Aorta (tissue), 5 donors: ENCODE results near the gene ZNF184. TPM values are rescaled to one million over a fixed set of nuclear protein-coding genes. Genes with fewer than 3 reads are reported as not detected.
A peak's percentile ranks its signal among the peaks of the same experiment; 100 is the strongest.

Source experiments
- ATAC-seq: fragments of 200-7000 bp; cut with Tn5 transposase; one replicate; pipeline ENCODE4 v1.9.1; 2022; ENCODE audit warnings: moderate library complexity; ENCODE audit not compliant: low FRiP score
- DNase-seq, 2 donors: peaks; one replicate each; pipeline ENCODE4 v3.0.0-alpha.2; 2020
- H3K27ac ChIP-seq, 2 donors: one replicate each; pipeline ENCODE4 v1.5.1; 2013; ENCODE audit warnings: low read length in 2 of 2, mild to moderate bottlenecking in 2 of 2, moderate library complexity in 2 of 2, control low read depth in 1 of 2, inconsistent platforms in 1 of 2, low read depth in 1 of 2
- H3K27me3 ChIP-seq, 2 donors: one replicate each; pipeline ENCODE4 v1.6.1; 2013; ENCODE audit warnings: control low read depth in 1 of 2, low read length in 1 of 2, mild to moderate bottlenecking in 1 of 2, moderate library complexity in 1 of 2; ENCODE audit not compliant: insufficient read depth in 2 of 2, control insufficient read depth in 1 of 2
- H3K36me3 ChIP-seq, 2 donors: one replicate each; pipeline ENCODE4 v1.6.1; 2013; ENCODE audit warnings: control low read depth in 1 of 2, low read length in 1 of 2, mild to moderate bottlenecking in 1 of 2; ENCODE audit not compliant: insufficient read depth in 2 of 2, control insufficient read depth in 1 of 2
- H3K4me1 ChIP-seq, 2 donors: one replicate each; pipeline ENCODE4 v1.6.1; 2013; ENCODE audit warnings: low read length in 2 of 2, control low read depth in 1 of 2, mild to moderate bottlenecking in 1 of 2, moderate library complexity in 1 of 2; ENCODE audit not compliant: insufficient read depth in 2 of 2, control insufficient read depth in 1 of 2
- H3K4me3 ChIP-seq, 2 donors: one replicate each; pipeline ENCODE4 v1.5.1; 2013; ENCODE audit warnings: low read length in 2 of 2, control low read depth in 1 of 2, mild to moderate bottlenecking in 1 of 2
- H3K9me3 ChIP-seq: one replicate; pipeline ENCODE4 v1.6.1; 2013; ENCODE audit warnings: mild to moderate bottlenecking, low read length; ENCODE audit not compliant: control insufficient read depth
- WGBS, 2 donors: extraction: QIAGEN DNeasy Blood & Tissue Kit; methylation state at CpG; one replicate each; pipeline ENCODE4 v1.1.7; 2013; 5-methylcytosine and 5-hydroxymethylcytosine counted together
- intact Hi-C, 2 donors: fragments of 100-400 bp; cut with DNase I; formaldehyde crosslinking; loops; one replicate each; pipeline versions ENCODE4 v1.14.2 to v1.15.0; 2022
- polyA plus RNA-seq, 2 donors: library from polyadenylated mRNA; stranded (reverse); fragments of 200-250 nt; gene quantifications; one replicate each; pipeline ENCODE4 v1.2.3, GENCODE V29; 2013
- total RNA-seq, 2 donors: library from RNA; stranded (reverse); fragmentation: NEBNext Ultra II Directional; extraction: Animal tissue kit (Norgen Biotek cat#: 25700); gene quantifications; one replicate each; pipeline ENCODE4 v1.2.1, GENCODE V29; 2021
- donor health status: healthy with polysubstance abuse.
- donor health status: Bipolar disorder and iron deficiency.
- donor health status: DM: no; HTN: no; CAD: no.
- donor health status: DM: no; HTN: no; CAD: no.
- donor health status: DM: yes; HTN: yes; CAD: no.

ZNF184 gene
- total and polyA plus RNA-seq, 4 donors, result 2.3 to 8.0 (median 3.9) TPM

DNA sequence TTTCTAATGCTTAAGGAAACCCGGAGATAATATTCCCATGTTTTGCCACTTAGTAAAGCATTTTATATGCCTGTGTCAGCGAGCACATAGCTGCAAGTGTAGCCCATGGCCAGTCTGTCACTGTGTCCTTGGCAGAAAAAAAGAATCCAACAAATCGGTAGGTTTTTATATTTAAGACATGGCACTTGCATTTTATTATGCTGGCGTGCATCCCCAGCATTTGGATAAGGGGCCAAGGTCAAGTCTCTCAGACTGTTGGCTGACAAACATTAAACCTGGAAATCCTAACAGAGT is 1.2 kb upstream of the ZNF184 start:
- no peak overlapping the region for H3K4me3 ChIP-seq
- DNase-seq, result no peak
- H3K9me3 ChIP-seq, result no peaks in the 10 kb centered on the region
- no peaks in the 10 kb centered on the region for H3K4me1 ChIP-seq
- no peaks in the 10 kb centered on the region for H3K27me3 ChIP-seq
- no peaks in the 10 kb centered on the region for H3K36me3 ChIP-seq
- H3K27ac ChIP-seq, result no peak overlapping the region
- WGBS, 2 donors, result 80 to 86% methylated on average over 4 of the region's 4 CpGs
- ATAC-seq, result no peak
- intact Hi-C loops, result loop anchor here (10.0 kb wide), 5 partner anchors 281 to 1279 kb away; a partner anchor contains a TSS

DNA sequence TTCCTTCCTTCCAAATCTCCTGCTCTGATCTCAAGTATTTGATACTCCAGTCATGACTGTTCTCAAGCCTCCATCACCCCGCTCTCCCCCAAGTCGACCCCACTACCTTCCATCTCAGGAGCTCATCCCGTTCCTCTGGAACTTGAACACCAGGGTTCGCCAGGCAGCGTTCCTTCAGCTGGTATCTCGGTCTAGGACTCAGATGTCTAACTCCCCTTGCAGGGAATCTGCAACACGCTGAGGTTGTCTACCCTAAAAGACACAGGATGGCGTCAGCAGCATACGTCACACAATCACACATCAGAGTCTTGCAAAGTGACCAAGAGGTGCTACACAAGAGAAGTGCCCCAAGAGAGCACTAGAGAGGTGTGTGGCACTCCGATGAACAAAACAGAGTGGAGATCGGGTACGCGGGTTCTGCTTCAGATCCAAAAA is 706 bp downstream of the ZNF184 start:
- H3K27ac ChIP-seq, result no peak overlapping the region
- peak overlapping the region; percentile 49 to 66 for H3K4me3 ChIP-seq
- intact Hi-C loops, result loop anchor here (10.0 kb wide), 5 partner anchors 283 to 1277 kb away; a partner anchor contains a TSS
- 1% methylated on average over 13 of the region's 13 CpGs for WGBS, 2 donors
- no peaks in the 10 kb centered on the region for H3K9me3 ChIP-seq
- H3K4me1 ChIP-seq, result no peaks in the 10 kb centered on the region
- ATAC-seq (peak; percentile 58), DNase-seq (peak; percentile 70 to 81)
- no peaks in the 10 kb centered on the region for H3K36me3 ChIP-seq
- no peaks in the 10 kb centered on the region for H3K27me3 ChIP-seq

DNA sequence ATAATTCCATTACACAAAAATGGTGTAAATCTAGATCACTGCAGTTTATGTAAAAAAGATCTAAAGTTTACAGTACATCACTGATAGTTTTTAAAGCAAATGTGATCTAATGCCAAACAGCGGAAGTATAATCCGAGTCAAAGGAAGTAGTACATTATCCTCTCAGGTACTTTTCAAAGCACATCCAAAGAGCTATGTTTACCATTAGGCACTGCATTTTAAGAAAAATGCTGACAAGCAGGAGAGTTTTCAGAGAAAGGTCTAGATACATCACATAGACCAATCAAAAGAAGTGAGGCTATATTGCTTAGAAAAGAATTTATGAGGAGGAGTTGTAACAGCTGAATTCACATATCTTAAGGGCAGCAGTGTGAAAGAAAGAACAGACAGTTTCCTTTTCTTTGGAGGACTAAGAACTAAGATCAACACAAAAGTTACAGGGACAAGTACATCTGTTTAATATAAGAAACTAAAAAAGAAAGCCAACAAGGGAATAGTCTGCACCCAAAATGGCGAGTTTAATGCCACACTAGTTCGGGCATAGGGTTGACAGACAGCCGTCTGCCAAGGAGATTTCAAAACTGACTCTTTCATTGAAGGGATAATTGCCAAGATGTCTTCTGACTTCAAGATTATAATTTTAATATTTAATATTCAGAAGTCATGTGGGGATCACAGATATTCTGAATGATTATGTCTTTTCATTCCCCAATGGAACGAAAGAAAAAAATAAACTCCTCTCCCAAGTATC is 1.4 kb downstream of the ZNF184 start:
- intact Hi-C loops, result loop anchor here (10.0 kb wide), 5 partner anchors 283 to 1277 kb away; a partner anchor contains a TSS
- no peak for DNase-seq

DNA sequence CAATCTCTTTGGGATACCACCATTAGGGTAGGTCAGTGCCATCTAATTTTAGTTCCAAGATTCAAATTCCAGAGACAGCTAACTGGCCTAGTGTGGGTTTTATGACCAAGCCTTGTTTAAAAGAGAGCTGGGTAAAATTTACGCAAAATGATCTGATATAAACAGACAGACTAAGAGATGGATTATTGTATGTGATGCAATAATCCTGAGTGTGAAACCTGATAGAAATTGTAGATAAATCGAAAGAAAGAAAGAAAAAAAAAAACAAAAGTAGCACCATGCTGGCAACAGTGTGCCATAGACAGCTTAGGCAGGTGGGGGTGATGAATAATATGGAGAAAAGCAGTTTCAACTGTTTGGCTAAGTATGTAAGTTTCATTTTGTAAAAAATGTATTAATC is 2.9 kb downstream of the ZNF184 start:
- no peaks in the 10 kb centered on the region for H3K4me1 ChIP-seq
- no peak overlapping the region for H3K4me3 ChIP-seq
- no peak overlapping the region for H3K27ac ChIP-seq
- 93 to 95% methylated on average over 2 of the region's 2 CpGs for WGBS, 2 donors
- intact Hi-C loops, result loop anchor here (10.0 kb wide), 5 partner anchors 285 to 1275 kb away; a partner anchor contains a TSS
- no peaks in the 10 kb centered on the region for H3K9me3 ChIP-seq
- no peak for DNase-seq
- no peaks in the 10 kb centered on the region for H3K27me3 ChIP-seq
- no peaks in the 10 kb centered on the region for H3K36me3 ChIP-seq
- ATAC-seq, result no peak

More for the DNA sequence above, 1.4 kb downstream of the ZNF184 start:
- Histone ChIP-seq H3K4me1 (no peaks in the 10 kb centered on the region), H3K36me3 (no peaks in the 10 kb centered on the region), H3K4me3 (peak overlapping the region in 1 of 2 donors; percentile 66), H3K9me3 (no peaks in the 10 kb centered on the region), H3K27ac (no peak overlapping the region), H3K27me3 (no peaks in the 10 kb centered on the region)
- ATAC-seq, result no peak
- 24 to 31% methylated on average over 6 of the region's 6 CpGs for WGBS, 2 donors

DNA sequence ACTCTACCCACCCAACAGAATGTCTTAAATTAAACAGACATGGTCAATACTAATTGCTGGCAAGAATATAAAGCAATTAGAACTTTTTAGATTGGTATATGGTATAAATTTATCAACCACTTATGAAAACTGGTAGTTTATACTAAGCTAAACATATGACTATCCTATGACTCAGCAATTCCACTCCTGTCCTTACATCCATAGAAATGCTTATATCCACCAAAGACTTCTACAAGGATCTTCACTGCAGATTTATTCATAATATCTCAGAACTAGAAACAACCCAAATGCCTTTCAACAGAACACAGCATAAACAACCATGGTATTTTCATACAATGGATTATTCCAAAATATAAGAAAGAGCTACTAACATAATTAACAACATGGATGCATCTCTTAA is 4.6 kb downstream of the ZNF184 start:
- intact Hi-C loops, result no loop called here
- no peaks in the 10 kb centered on the region for H3K4me1 ChIP-seq
- DNase-seq (no peak), ATAC-seq (no peak)
- no peaks in the 10 kb centered on the region for H3K9me3 ChIP-seq
- H3K27ac ChIP-seq, result no peak overlapping the region
- H3K27me3 ChIP-seq, result no peaks in the 10 kb centered on the region
- H3K4me3 ChIP-seq, result no peak overlapping the region
- no peaks in the 10 kb centered on the region for H3K36me3 ChIP-seq

DNA sequence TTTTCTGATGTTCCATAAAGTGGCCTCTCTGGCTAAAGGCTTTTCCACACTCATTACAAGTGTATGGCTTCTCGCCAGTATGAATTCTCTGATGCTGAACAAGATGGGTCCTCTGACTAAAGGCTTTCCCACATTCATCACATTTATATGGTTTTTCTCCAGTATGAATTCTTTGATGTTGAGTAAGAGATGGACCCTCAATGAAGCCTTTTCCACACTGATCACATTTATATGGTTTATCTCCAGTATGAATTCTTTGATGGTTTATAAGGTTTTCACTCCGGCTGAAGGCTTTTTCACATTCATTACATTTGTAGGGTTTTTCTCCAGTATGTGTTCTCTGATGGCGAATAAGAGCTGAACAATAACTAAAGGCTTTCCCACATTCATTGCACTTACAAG is 20.4 kb downstream of the ZNF184 start:
- 97 to 100% methylated on average over 3 of the region's 3 CpGs for WGBS, 2 donors
- Histone ChIP-seq H3K4me3 (no peak overlapping the region), H3K4me1 (no peaks in the 10 kb centered on the region), H3K27me3 (no peaks in the 10 kb centered on the region), H3K36me3 (peaks cover 22 to 38% of the 10 kb centered on the region in 2 donors), H3K27ac (no peak overlapping the region), H3K9me3 (peaks cover 18% of the 10 kb centered on the region)
- DNase-seq (no peak), ATAC-seq (no peak)
- intact Hi-C loops, result no loop called here

DNA sequence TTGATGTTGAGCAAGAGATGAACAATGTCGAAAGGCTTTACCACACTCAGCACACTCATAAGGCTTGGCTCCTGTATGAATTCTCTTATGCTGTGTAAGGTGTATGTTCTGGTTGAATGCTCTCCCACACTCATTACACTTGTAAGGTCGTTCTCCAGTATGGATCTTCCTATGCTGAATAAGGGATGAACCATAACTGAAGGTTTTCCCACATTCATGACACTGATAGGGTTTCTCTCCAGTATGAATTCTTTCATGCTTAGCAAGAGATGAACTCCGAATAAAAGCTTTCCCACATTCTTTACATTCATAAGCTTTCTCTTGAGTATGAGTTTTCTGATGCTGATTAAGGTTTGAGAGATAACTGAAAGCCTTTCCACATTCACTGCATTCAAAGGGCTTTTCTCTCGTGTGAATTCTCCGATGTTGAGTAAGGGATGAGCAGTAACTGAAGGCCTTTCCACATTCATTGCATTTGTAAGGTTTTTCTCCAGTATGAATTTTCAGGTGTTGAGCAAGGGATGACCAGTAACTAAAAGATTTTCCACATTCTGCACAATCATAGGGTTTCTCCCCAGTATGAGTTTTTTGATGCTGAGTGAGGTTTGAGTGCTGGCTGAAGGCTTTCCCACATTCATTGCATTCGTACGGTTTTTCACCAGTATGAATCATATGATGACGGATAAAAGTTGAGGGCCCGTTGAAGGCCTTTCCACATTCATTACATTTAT is 21.1 kb downstream of the ZNF184 start:
- Histone ChIP-seq H3K9me3 (peaks cover 18% of the 10 kb centered on the region), H3K4me3 (no peak overlapping the region), H3K27ac (no peak overlapping the region), H3K27me3 (no peaks in the 10 kb centered on the region), H3K36me3 (peaks cover 19 to 37% of the 10 kb centered on the region in 2 donors), H3K4me1 (no peaks in the 10 kb centered on the region)
- DNase-seq (no peak), ATAC-seq (no peak)
- intact Hi-C loops, result no loop called here
- WGBS, 2 donors, result 98% methylated on average over 9 of the region's 9 CpGs

DNA sequence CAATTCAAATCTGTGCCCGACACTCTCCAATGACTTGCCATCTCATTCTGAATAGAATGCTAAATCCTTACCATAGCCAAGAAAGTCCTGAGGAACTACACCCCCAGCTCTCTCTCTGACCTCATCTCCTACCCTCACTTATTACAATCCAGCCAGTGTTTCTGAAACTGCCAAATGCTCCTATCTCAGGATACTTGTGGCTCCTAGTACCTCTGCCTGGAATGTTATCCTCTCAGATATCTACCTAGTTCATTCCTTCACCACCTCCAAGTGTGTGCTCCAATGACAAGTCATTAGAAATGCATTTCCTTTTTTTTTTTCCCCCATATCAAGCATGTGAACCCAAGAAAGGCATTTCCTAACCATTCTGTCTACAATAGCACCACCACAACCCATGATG is 24.4 kb downstream of the ZNF184 start:
- ATAC-seq (no peak), DNase-seq (no peak)
- H3K9me3 ChIP-seq, result peaks cover 14% of the 10 kb centered on the region
- H3K27me3 ChIP-seq, result no peaks in the 10 kb centered on the region
- no peaks in the 10 kb centered on the region for H3K4me1 ChIP-seq
- intact Hi-C loops, result no loop called here
- H3K27ac ChIP-seq, result no peak overlapping the region
- 97 to 100% methylated on average over 1 of the region's 1 CpG for WGBS, 2 donors
- no peak overlapping the region for H3K4me3 ChIP-seq
- peaks cover 10 to 18% of the 10 kb centered on the region in 2 donors for H3K36me3 ChIP-seq

DNA sequence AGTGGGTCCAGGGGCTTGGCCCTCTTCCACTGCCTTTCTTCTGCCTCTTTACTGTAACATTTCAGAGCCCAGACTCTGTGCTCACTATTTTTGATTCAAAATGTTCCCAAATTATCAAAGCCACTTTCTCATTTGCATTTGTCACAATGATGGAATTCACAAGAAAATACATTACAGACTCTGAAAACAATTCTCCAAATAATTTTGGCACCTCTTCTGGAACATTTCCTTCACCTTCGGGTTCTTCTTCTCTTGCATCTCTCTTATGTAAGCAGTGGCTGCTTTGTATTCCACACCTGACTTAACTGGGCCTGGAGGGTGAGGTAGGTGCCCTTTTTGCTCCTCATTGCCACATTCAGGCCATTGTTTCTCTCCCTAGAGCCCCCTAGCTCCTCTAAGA is 30.0 kb downstream of the ZNF184 start:
- H3K27ac ChIP-seq, result no peak overlapping the region
- ATAC-seq, result no peak
- no peak overlapping the region for H3K4me3 ChIP-seq
- H3K27me3 ChIP-seq, result no peaks in the 10 kb centered on the region
- no peak for DNase-seq
- intact Hi-C loops, result no loop called here
- H3K4me1 ChIP-seq, result no peaks in the 10 kb centered on the region
- 72 to 83% methylated on average over 1 of the region's 1 CpG for WGBS, 2 donors
- peaks cover 7% of the 10 kb centered on the region for H3K9me3 ChIP-seq
- peaks cover 0 to 2% of the 10 kb centered on the region in 2 donors for H3K36me3 ChIP-seq
